GM12878 (cell line): ENCODE results near the gene ZNF335. TPM values are rescaled to one million over a fixed set of nuclear protein-coding genes. Genes with fewer than 3 reads are reported as not detected.

Source experiments
- ATAC-seq: fragments of 200-7000 bp; cut with Tn5 transposase; 3 replicates; pipeline ENCODE4 v1.9.1; 2020; ENCODE audit warnings: mild to moderate bottlenecking, moderate library complexity
- BruUV-seq: library from RNA; stranded (reverse); fragments of 400-500 nt; replicated peaks from 2 replicates; lab custom pipeline; 2021; lab: Mats Ljungman, UMichigan
- CTCF ChIA-PET: fragments of 300-600 bp; sonication (Branson Sonifier 250); formaldehyde crosslinking; extraction: SDS; loops from one replicate; lab custom pipeline; 2021; ENCODE audit warnings: inconsistent platforms; lab: Yijun Ruan, JAX
- POLR2A ChIA-PET: fragments of 350-600 bp; formaldehyde crosslinking; extraction: SDS; loops from one replicate; lab custom pipeline; 2021; ENCODE audit warnings: inconsistent platforms; lab: Charles Lee
- RAD21 ChIA-PET: fragments of 300-600 bp; sonication (Branson Sonifier 250); formaldehyde crosslinking; loops from one replicate; lab custom pipeline; 2023; ENCODE audit warnings: antibody characterized with exemption; ENCODE audit not compliant: unreplicated experiment; lab: Charles Lee
- SMC1A ChIA-PET: fragments of 300-600 bp; sonication (Branson Sonifier 250); formaldehyde crosslinking; loops from one replicate; lab custom pipeline; 2023; ENCODE audit not compliant: unreplicated experiment, uncharacterized antibody; lab: Charles Lee
- DNase-seq: peaks from one replicate; pipeline ENCODE4 v3.0.0-alpha.2; 2011; ENCODE audit warnings: low read depth, low spot score
- FAIRE-seq: peaks from 3 replicates; lab custom pipeline; 2011; peaks lifted over from hg19 to GRCh38; lab: Jason Lieb, UNC
- H2AFZ ChIP-seq: 2 replicates; pipeline ENCODE4 v1.6.0; 2011; ENCODE audit warnings: low read depth, low read length, control low read depth; ENCODE audit not compliant: control insufficient read depth
- H3K27ac ChIP-seq: 2 replicates; pipeline ENCODE4 v1.5.1; 2011; ENCODE audit warnings: control low read depth; ENCODE audit not compliant: control insufficient read depth, insufficient read depth
- H3K27me3 ChIP-seq, 2 experiments: replicated peaks in 1 of 2; 2 replicates each; pipeline versions ENCODE4 v1.6.0 to v1.6.1; 2011; ENCODE audit warnings: low read length in 1 of 2; ENCODE audit not compliant: control insufficient read depth in 2 of 2, insufficient read depth in 2 of 2
- H3K36me3 ChIP-seq, 2 experiments: 2 replicates each; pipeline ENCODE4 v1.5.1; 2011; ENCODE audit warnings: low read length in 1 of 2; ENCODE audit not compliant: control insufficient read depth in 2 of 2, insufficient read depth in 2 of 2
- H3K4me1 ChIP-seq: 2 replicates; pipeline ENCODE4 v1.6.1; 2011; ENCODE audit warnings: mild to moderate bottlenecking, low read length, moderate library complexity, mixed read lengths; ENCODE audit not compliant: control insufficient read depth, insufficient read depth
- H3K4me2 ChIP-seq: 2 replicates; pipeline ENCODE4 v1.6.0; 2011; ENCODE audit warnings: control low read depth; ENCODE audit not compliant: control insufficient read depth, insufficient read depth
- H3K4me3 ChIP-seq: fragments of 200-600 bp; sonication (generic); 2 replicates; pipeline ENCODE4 v1.5.1; 2016
- H3K79me2 ChIP-seq: 2 replicates; pipeline ENCODE4 v1.6.0; 2011; ENCODE audit warnings: low read length; ENCODE audit not compliant: control insufficient read depth, insufficient read depth
- H3K9ac ChIP-seq: 2 replicates; pipeline ENCODE4 v1.8.0; 2011; ENCODE audit warnings: low read length, control low read depth, mixed read lengths; ENCODE audit not compliant: control insufficient read depth, insufficient read depth
- H3K9me3 ChIP-seq: replicated peaks from 3 replicates; pipeline ENCODE4 v1.5.1; 2011; ENCODE audit warnings: mild to moderate bottlenecking, low read length; ENCODE audit not compliant: control insufficient read depth, insufficient read depth
- H4K20me1 ChIP-seq: 2 replicates; pipeline ENCODE4 v1.6.0; 2011; ENCODE audit not compliant: control insufficient read depth, insufficient read depth
- ATF7 ChIP-seq: fragments of 450-650 bp; IDR thresholded peaks from 2 replicates; pipeline ENCODE4 v1.6.1; 2016; ENCODE audit warnings: low read depth, mild to moderate bottlenecking
- CBFB ChIP-seq: IDR thresholded peaks from 2 replicates; pipeline ENCODE4 v1.6.1; 2016; ENCODE audit warnings: antibody characterized with exemption, low read depth
- CEBPB ChIP-seq, 2 experiments: fragments of 150-350 bp in 1 of 2; IDR thresholded peaks; 2 replicates each; pipeline ENCODE4 v1.6.1; 2012 to 2014; ENCODE audit warnings: low read depth in 2 of 2, low read length in 2 of 2, borderline replicate concordance in 1 of 2, inconsistent platforms in 1 of 2
- FOXK2 ChIP-seq: fragments of 450-650 bp; IDR thresholded peaks from 2 replicates; pipeline ENCODE4 v1.6.1; 2017; ENCODE audit warnings: mild to moderate bottlenecking, moderate library complexity
- HDAC2 ChIP-seq: fragments of 200-600 bp; sonication (generic); IDR thresholded peaks from 2 replicates; pipeline ENCODE4 v1.6.1; 2017
- MXI1 ChIP-seq: fragments of 150-350 bp; IDR thresholded peaks from 2 replicates; pipeline ENCODE4 v1.6.1; 2011; ENCODE audit warnings: low read depth, mild to moderate bottlenecking, inconsistent platforms, low read length, improper control_type of control experiment
- RELB ChIP-seq: fragments of 450-650 bp; IDR thresholded peaks from 2 replicates; pipeline ENCODE4 v1.6.1; 2017; ENCODE audit warnings: low read depth, mild to moderate bottlenecking, moderate library complexity
- SMC3 ChIP-seq: IDR thresholded peaks from 2 replicates; pipeline ENCODE4 v1.6.1; 2011; ENCODE audit warnings: low read length, improper control_type of control experiment, borderline replicate concordance
- SRF ChIP-seq, 2 experiments: IDR thresholded peaks; 2 replicates each; pipeline ENCODE4 v1.6.1; 2011; ENCODE audit warnings: low read depth in 2 of 2, low read length in 2 of 2, mild to moderate bottlenecking in 1 of 2, moderate library complexity in 1 of 2
- YBX1 ChIP-seq: fragments of 450-650 bp; IDR thresholded peaks from 2 replicates; pipeline ENCODE4 v1.6.1; 2016; ENCODE audit warnings: antibody characterized with exemption
- ZNF274 ChIP-seq: IDR thresholded peaks from one replicate; pipeline ENCODE4 v1.8.0; 2011; ENCODE audit not compliant: insufficient read length, insufficient read depth
- WGBS: methylation state at CpG from one replicate; pipeline ENCODE4 v1.1.6; 2016; ENCODE audit warnings: low lambda C conversion rate; ENCODE audit not compliant: insufficient replicate concordance, insufficient coverage; ENCODE audit errors: missing lambda C conversion rate; 5-methylcytosine and 5-hydroxymethylcytosine counted together
- in situ Hi-C: fragments of 300-500 bp; cut with MboI; formaldehyde crosslinking; loops from 9 replicates; pipeline ENCODE4 v1.14.3; 2018; ENCODE audit warnings: mixed read lengths
- intact Hi-C: fragments of 100-400 bp; cut with micrococcal nuclease; formaldehyde crosslinking; loops from one replicate; pipeline ENCODE4 v1.14.2; 2022; ENCODE audit not compliant: unreplicated experiment
- polyA plus RNA-seq, 11 experiments: library from polyadenylated mRNA; depleted of rRNA in 4 of 11; unstranded in 6 of 11; stranded (reverse) in 5 of 11; fragments of >200 nt; fragmentation: Nextera tagmentation in 4 of 11; fragmentation: Illumina TruSeq in 1 of 11; extraction: Ambion mirVana in 4 of 11; extraction: Trizol in 1 of 11; gene quantifications; 1 replicate in 1 of 11; 2 replicates in 10 of 11; pipeline versions ENCODE4 v1.2.1 to v1.2.3, GENCODE V29; 2011 to 2016; ENCODE audit warnings: inconsistent platforms in 2 of 11, missing spikeins in 2 of 11, low read depth in 1 of 11
- total RNA-seq, 4 experiments: library from RNA; depleted of rRNA in 3 of 4; stranded (reverse); fragments of >200 nt in 3 of 4; fragmentation: Illumina TruSeq in 1 of 4; extraction: Trizol in 1 of 4; gene quantifications; 2 replicates each; pipeline versions ENCODE4 v1.2.1 to v1.2.3, GENCODE V29; 2013 to 2021

Gene ZNF335
- total and polyA plus RNA-seq, 10 of the 15 experiments (the other 5 are each of a cell fraction or from before 2014, with no cell fraction given), result 0.74 to 30.1 (median 14.5) TPM

- Histone ChIP-seq H3K9ac (no peak overlapping the region), H3K36me3 (no peaks in the 10 kb centered on the region), H3K27ac (no peak overlapping the region), H3K79me2 (peaks cover 9% of the 10 kb centered on the region), H3K4me1 (peaks cover 5% of the 10 kb centered on the region), H3K4me3 (no peak overlapping the region), H3K27me3 (no peaks in the 10 kb centered on the region; a peak in 1 of 4 replicates), H3K4me2 (no peak overlapping the region), H4K20me1 (no peaks in the 10 kb centered on the region), H3K9me3 (no peaks in the 10 kb centered on the region), H2AFZ (no peak overlapping the region)
- 63% methylated on average over 11 of the region's 11 CpGs for WGBS
- in situ Hi-C loops, result no loop called here
- FAIRE-seq (no peak), ATAC-seq (no peak), DNase-seq (no peak)
- ChIA-PET SMC1A (interaction anchor here (4.1 kb wide), 1 partner anchor 12 kb away, joined by 14 read pairs; no protein-coding TSS in a partner anchor), RAD21 (no interaction called here), POLR2A (no interaction called here), CTCF (interaction anchor here (1.9 to 12.1 kb wide), 3 partner anchors 7 to 38 kb away, joined by 5 to 151 read pairs (median 17); no protein-coding TSS in a partner anchor)
- no peak for TF ChIP-seq SRF (IDR thresholded peaks at IDR 0.05; ENCODE audit: low read depth in 2 of 2, low read length in 2 of 2)
- no peak for TF ChIP-seq ATF7
- no peak for TF ChIP-seq CBFB
- no peak for TF ChIP-seq FOXK2
- no peak for TF ChIP-seq YBX1
- no peak for TF ChIP-seq CEBPB (IDR thresholded peaks at IDR 0.05; ENCODE audit: borderline replicate concordance in 1 of 2, low read depth in 2 of 2, low read length in 2 of 2)
- no peak for TF ChIP-seq ZNF274
- no peak for TF ChIP-seq HDAC2
- no peak for TF ChIP-seq SMC3
- TF ChIP-seq RELB, result no peak
- no peak for TF ChIP-seq MXI1
- BruUV-seq, result no TSS peak
- intact Hi-C loops, result no loop called here
These were observed 3.7 kb upstream of the ZNF335 start for GRCh38 chr20:45975686-45976085.
